IPS-20b (cell line): Measurements from ENCODE around the gene ALK.
"Not testable (repeated sequence)": the region's sequence is repeated elsewhere in the genome, so short reads cannot be mapped to it uniquely, and the experiment has no call there.

Experiments
- H3K27ac ChIP-seq: one replicate; pipeline ENCODE4 v1.5.1; 2013; ENCODE audit warnings: low read length
- H3K27me3 ChIP-seq: 2 replicates; pipeline ENCODE4 v1.6.1; 2013; ENCODE audit warnings: mild to moderate bottlenecking, low read length, inconsistent platforms; ENCODE audit not compliant: insufficient read depth
- H3K36me3 ChIP-seq: 2 replicates; pipeline ENCODE4 v1.6.1; 2013; ENCODE audit warnings: low read depth, mild to moderate bottlenecking, inconsistent platforms, low read length, moderate library complexity; ENCODE audit not compliant: insufficient read depth
- H3K4me1 ChIP-seq: 2 replicates; pipeline ENCODE4 v1.6.1; 2013; ENCODE audit warnings: mild to moderate bottlenecking, control low read depth, inconsistent platforms, low read length, moderate library complexity; ENCODE audit not compliant: insufficient read depth
- H3K4me3 ChIP-seq: 2 replicates; pipeline ENCODE4 v1.5.1; 2013; ENCODE audit warnings: mild to moderate bottlenecking, low read length, inconsistent platforms
- H3K9ac ChIP-seq: 2 replicates; pipeline ENCODE4 v1.6.1; 2013; ENCODE audit warnings: low read depth, mild to moderate bottlenecking, inconsistent platforms, low read length, moderate library complexity
- H3K9me3 ChIP-seq: 2 replicates; pipeline ENCODE4 v1.6.1; 2013; ENCODE audit warnings: mild to moderate bottlenecking, low read depth, low read length, inconsistent platforms; ENCODE audit not compliant: insufficient read depth

ALK gene

DNA sequence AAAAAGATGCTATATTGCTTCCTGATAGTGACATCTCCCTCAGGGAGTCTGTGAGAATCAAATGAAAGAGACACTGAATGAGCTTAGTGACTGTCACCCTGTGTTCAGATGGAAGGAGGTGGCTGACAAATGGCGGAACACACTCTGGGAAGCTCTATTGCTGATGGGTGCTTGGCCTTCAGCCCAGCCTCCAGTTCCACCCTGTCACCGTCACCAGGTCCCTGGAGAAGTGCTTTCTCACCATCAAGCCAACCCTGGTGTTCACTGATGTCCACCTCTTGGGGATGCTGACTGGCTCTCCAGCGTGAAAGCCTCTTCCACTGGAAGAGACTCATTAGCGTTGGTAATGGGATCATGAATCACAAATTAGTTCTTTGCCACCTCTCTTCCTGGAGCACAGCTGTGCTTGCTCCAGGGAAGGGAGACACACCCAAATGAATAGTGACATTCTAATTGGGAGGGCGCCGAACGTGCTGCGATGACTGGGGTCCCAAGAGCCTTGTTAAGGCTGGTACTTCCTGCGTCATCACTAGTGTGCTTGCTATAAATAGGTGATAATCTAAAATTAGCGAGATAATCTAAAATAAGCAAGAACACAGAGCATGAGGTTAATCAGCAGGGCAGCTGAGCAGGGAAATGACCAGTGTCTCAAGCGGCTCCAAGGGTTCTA is 652.2 kb downstream of the ALK start:
- H3K9me3 ChIP-seq = no peaks in the 10 kb centered on the region
- H3K27me3 ChIP-seq = no peaks in the 10 kb centered on the region
- no peak overlapping the region for H3K27ac ChIP-seq
- H3K9ac ChIP-seq = no peak overlapping the region
- H3K4me3 ChIP-seq = no peak overlapping the region
- no peaks in the 10 kb centered on the region for H3K36me3 ChIP-seq
- no peaks in the 10 kb centered on the region for H3K4me1 ChIP-seq

DNA sequence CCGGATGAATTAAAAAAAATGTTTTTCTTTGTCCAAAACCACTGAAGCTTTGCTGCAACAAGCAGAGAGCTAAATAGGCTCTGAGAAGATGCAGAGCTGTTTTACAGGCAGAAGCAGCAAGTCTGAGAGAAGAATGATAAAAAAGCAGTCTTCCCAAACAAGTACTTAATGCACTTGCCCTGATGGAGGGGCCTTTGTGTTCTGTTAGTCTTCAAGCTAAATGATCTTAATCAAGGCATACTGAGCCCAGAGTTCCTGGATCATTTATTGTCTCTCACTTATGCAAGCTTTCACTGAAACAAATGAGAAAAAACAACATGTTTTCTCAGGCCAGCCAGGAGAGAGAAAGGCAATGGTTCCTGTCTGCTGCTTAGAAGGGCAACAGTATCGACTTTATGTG is 653.7 kb downstream of the ALK start:
- H3K4me1 ChIP-seq = no peaks in the 10 kb centered on the region
- no peaks in the 10 kb centered on the region for H3K27me3 ChIP-seq
- no peak overlapping the region for H3K4me3 ChIP-seq
- H3K9ac ChIP-seq = no peak overlapping the region
- no peaks in the 10 kb centered on the region for H3K9me3 ChIP-seq
- H3K36me3 ChIP-seq = no peaks in the 10 kb centered on the region
- no peak overlapping the region for H3K27ac ChIP-seq

DNA sequence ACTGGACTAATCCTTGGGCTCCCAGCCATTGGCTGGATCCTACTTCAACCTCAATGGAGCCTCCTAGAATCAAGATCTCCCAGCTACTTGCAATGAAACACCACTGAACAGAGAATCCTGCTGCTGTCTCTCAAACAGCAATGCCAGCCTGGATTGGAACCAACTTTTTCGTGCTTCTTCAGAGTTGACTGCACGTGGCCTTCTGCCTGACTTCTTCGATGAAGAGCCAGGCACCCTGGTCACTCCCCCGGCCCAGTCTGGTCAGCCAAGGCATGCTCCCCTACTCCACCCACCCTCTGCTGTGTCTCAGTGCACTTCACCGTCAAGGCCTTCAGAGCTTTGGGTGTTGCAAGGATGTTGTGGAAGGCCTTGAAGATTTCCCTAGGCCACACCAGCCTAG is 657.5 kb downstream of the ALK start:
- no peak overlapping the region for H3K4me3 ChIP-seq
- no peak overlapping the region for H3K27ac ChIP-seq
- H3K4me1 ChIP-seq = no peaks in the 10 kb centered on the region
- no peaks in the 10 kb centered on the region for H3K9me3 ChIP-seq
- H3K9ac ChIP-seq = no peak overlapping the region
- no peaks in the 10 kb centered on the region for H3K36me3 ChIP-seq
- H3K27me3 ChIP-seq = no peaks in the 10 kb centered on the region

DNA sequence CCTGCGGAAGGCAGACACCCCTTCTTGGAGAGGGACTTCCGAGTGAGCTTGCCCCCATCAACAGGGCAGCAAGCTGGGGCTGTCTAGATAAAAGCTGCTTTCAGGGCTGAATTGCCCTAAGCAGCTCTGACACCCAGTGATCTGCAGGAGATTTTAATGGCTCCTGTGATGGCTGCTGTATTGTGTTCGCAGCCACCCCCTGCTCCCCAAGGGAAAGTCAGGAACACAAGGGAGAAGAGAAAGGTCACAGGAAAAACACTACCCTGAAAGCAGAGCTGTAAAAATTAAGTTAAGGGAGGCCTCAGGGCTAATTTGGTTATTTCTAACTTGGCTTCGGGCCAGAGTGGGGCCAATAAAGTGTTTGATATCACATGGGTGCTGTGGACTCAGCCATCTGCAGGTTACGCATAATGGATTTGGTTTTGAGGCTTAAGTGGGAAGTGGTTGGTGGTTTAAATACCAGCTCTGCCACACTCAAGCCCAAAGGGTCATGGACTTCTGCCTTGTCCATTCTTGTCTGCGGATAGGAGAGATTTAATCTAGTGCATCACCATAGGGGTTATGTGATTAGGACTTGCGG is 658.6 kb downstream of the ALK start:
- Histone ChIP-seq H3K9ac (no peak overlapping the region), H3K9me3 (no peaks in the 10 kb centered on the region), H3K4me3 (no peak overlapping the region), H3K27me3 (no peaks in the 10 kb centered on the region), H3K36me3 (no peaks in the 10 kb centered on the region), H3K4me1 (no peaks in the 10 kb centered on the region), H3K27ac (no peak overlapping the region)

DNA sequence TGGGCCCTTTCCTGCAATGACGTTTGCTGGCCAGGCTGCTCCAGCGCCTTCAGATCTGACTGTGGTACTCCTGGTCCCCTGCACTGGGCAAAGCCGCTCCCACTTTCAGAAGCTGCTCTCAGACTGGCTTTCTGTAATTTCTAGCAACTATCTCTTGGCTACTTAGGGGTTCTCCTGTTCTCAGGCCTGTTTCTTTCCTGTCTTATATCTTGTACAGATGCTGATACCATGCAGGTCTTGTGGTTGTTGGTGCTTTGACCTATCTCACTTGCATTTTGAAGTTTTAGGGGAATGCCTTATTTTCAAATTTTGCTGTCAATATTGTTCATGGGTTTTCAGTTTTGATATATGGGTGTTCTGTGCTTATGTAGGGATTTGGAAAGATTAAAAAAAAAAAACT is 660.4 kb downstream of the ALK start:
- no peaks in the 10 kb centered on the region for H3K4me1 ChIP-seq
- H3K9me3 ChIP-seq = no peaks in the 10 kb centered on the region
- no peak overlapping the region for H3K9ac ChIP-seq
- H3K4me3 ChIP-seq = no peak overlapping the region
- no peak overlapping the region for H3K27ac ChIP-seq
- no peaks in the 10 kb centered on the region for H3K36me3 ChIP-seq
- H3K27me3 ChIP-seq = no peaks in the 10 kb centered on the region

DNA sequence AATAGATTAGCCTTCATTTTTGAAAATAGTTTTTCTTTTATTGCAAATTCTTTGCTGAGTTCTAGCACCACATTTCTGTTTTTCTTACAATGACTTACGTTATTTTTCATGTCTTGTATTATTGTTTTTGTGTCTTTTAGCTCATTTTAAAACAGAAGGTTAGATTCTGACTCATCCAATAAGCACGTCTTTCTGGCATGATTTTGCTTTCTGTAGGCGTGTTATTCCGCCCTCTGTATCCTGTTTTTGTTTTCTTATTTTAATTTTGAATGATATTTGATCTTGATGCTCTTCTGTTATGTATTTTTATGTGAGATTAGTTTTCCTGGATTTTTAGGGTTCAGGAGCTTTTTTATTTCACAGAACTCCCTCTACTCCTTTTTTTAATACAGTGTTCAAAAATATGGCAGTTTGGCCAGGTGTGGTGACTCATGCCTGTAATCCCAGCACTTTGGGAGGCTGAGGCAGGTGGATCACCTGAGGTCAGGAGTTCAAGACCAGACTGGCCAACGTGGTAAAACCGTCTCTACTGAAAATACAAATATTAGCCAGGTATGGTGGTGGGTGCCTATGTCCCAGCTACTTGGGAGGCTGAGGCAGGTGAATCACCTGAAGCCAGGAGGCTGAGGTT is 661.1 kb downstream of the ALK start:
- no peaks in the 10 kb centered on the region for H3K36me3 ChIP-seq
- H3K27ac ChIP-seq = no peak overlapping the region
- H3K9ac ChIP-seq = no peak overlapping the region
- no peak overlapping the region for H3K4me3 ChIP-seq
- no peaks in the 10 kb centered on the region for H3K27me3 ChIP-seq
- H3K4me1 ChIP-seq = no peaks in the 10 kb centered on the region
- H3K9me3 ChIP-seq = no peaks in the 10 kb centered on the region

DNA sequence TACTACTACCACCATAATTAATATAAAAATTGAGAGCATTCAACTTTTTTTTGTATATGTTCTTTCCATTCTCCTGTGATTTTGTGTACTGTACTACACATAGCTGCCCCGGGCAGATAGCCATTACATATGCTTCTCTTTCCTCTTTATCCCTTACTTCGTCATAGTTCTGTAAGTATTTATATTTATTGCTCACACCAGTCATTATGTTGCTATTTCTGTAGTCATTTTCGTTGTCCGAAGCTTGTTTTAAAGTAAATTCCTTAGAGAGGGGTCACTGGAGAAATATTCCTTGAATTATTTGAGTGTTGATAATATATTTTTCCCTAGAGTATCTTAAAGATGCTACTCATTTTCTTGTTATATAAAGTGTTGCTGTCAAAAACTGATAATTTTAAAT is 662.2 kb downstream of the ALK start:
- Histone ChIP-seq H3K9ac (no peak overlapping the region), H3K27me3 (no peaks in the 10 kb centered on the region), H3K4me3 (no peak overlapping the region), H3K4me1 (no peaks in the 10 kb centered on the region), H3K36me3 (no peaks in the 10 kb centered on the region), H3K9me3 (no peaks in the 10 kb centered on the region), H3K27ac (no peak overlapping the region)

DNA sequence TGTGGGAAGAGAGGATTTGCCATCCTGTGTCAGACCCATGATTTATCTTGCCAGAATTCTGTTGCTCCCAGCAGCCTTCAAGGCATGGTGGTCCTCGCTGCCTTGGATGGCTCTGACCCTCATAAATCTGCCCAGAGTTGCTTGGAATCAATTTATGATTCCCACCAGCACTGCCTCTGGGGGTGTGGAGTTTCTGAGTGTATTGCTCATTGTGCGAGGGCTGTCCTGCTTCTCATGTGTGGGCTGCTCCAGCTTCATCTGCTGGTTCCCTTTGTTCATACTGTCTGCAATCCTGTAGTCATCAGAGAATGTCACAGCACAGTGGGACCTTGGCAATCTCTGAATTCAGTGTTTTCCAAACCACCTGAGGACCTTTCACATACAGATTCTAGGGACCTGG is 666.4 kb downstream of the ALK start:
- Histone ChIP-seq H3K9ac (no peak overlapping the region), H3K27ac (no peak overlapping the region), H3K27me3 (no peaks in the 10 kb centered on the region), H3K4me1 (no peaks in the 10 kb centered on the region), H3K4me3 (no peak overlapping the region), H3K9me3 (no peaks in the 10 kb centered on the region), H3K36me3 (no peaks in the 10 kb centered on the region)

DNA sequence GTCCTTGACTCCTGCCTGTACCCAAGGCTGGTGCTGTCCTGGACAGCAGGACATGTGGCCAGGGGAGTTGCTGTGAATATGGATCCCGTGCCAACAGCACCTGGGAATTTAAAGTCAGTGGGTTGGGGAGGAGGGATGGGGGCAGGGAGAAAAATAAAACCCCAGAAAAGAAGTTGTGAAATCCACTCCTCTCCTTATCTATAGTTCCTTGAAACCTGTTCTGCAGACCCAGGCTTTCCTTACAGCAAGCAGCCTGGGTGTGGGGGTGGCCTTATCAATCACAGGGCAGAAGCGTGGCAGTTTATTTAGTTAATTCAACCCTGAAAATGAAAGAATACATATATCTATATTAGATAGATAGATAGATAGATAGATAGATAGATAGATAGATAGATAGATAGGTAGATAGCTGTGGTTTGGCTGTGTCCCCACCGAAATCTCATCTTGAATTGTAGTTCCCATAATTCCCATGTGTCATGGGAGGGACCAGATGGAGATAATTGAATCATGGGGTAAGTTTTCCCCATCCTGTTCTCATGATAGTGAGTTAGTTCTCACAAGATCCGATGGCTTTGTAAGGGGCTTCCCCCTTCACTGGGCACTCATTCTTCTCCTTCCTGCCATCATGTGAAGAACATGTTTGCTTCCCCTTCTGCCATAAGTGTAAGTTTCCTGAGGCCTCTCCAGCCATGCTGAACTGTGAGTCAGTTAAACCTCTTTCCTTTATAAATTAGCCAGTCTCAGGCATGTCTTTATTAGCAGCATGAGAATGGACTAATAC is 667.7 kb downstream of the ALK start:
- not testable (repeated sequence) for H3K27ac ChIP-seq, H3K4me3 ChIP-seq, H3K27me3 ChIP-seq, H3K4me1 ChIP-seq, H3K9me3 ChIP-seq, H3K9ac ChIP-seq, H3K36me3 ChIP-seq

DNA sequence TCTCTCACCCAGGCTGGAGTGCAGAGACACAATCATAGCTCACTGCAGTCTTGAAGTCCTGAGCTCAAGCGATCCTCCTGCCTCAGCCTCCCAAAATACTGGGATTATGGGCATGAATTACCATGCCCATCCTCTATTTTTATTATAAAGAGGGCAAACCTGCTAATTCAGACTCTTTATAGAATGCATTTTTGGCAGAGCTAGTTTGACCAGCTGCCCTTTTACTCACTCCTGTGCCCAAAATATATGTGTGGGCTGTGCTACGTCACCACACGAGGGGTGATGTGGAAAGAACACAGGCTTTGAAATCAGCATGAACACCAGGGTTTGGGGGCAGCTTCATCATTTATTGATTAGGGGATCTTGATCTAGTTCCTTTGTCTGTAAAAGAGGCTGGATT is 668.4 kb downstream of the ALK start:
- no peaks in the 10 kb centered on the region for H3K9me3 ChIP-seq
- H3K27me3 ChIP-seq = no peaks in the 10 kb centered on the region
- H3K36me3 ChIP-seq = no peaks in the 10 kb centered on the region
- no peaks in the 10 kb centered on the region for H3K4me1 ChIP-seq
- H3K9ac ChIP-seq = no peak overlapping the region
- no peak overlapping the region for H3K27ac ChIP-seq
- no peak overlapping the region for H3K4me3 ChIP-seq

DNA sequence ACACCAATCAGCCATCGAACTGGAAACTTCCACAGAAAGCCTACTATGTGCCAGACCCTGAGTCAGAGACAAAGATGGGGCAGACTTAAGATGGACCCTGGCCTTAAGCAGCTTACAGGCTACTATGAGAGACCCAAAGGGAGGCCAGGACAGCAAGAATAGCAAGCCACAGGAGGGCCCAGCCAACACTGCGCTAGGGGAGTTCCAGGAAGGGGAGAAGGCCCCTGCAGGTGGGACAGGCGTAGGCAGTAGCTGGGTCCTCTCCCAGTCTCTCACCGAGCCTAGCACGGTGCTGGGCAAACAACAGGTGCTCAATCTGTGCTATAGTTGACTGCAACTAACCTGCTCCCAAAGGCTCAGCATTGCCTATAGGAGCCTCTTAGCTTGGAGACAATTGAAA is 670.0 kb downstream of the ALK start:
- Histone ChIP-seq H3K4me1 (no peaks in the 10 kb centered on the region), H3K9ac (no peak overlapping the region), H3K27me3 (no peaks in the 10 kb centered on the region), H3K9me3 (no peaks in the 10 kb centered on the region), H3K4me3 (no peak overlapping the region), H3K36me3 (no peaks in the 10 kb centered on the region), H3K27ac (no peak overlapping the region)

DNA sequence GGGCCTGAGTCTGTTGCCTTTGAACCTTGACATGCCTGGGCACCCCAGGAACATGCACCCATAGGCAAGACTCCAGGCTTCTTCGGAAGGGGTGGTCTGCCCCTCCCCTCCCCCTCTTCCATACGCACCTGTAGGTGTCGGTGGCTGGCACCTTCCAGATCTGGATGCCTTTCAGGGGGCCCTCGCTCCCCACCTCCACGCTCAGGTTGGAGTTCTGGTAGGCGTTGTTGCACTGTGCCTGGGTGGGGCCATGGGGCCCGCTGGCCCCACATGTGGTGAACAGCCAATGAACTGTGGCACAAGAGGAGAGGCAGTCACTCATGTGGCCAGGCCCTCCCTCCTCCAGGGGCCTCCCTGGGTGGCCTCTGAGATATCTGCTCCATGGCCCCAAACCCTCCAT is 670.4 kb downstream of the ALK start:
- Histone ChIP-seq H3K27ac (no peak overlapping the region), H3K4me1 (no peaks in the 10 kb centered on the region), H3K27me3 (no peaks in the 10 kb centered on the region), H3K9ac (no peak overlapping the region), H3K36me3 (no peaks in the 10 kb centered on the region), H3K4me3 (no peak overlapping the region), H3K9me3 (no peaks in the 10 kb centered on the region)
